Panc1 (cell line): ENCODE results near the gene ACOT12. TPM values are rescaled to one million over a fixed set of nuclear protein-coding genes. Genes with fewer than 3 reads are reported as not detected.

Experiments used
- ATAC-seq: fragments of 200-7000 bp; cut with Tn5 transposase; 2 replicates; pipeline ENCODE4 v1.9.1; 2020; ENCODE audit warnings: mild to moderate bottlenecking, moderate library complexity
- BruUV-seq: library from RNA; stranded (reverse); fragments of 400-500 nt; replicated peaks from 2 replicates; lab custom pipeline; 2021; lab: Mats Ljungman, UMichigan
- CTCF ChIA-PET: fragments of 300-600 bp; sonication (Branson Sonifier 250); formaldehyde crosslinking; loops from one replicate; lab custom pipeline; 2022; ENCODE audit warnings: antibody characterized with exemption; lab: Charles Lee
- POLR2A ChIA-PET: fragments of 300-600 bp; sonication (Branson Sonifier 250); formaldehyde crosslinking; loops from one replicate; lab custom pipeline; 2022; ENCODE audit warnings: antibody characterized with exemption; lab: Charles Lee
- DNase-seq: peaks from one replicate; pipeline ENCODE4 v3.0.0-alpha.2; 2010; ENCODE audit warnings: low read depth, low spot score
- H3K27ac ChIP-seq: 2 replicates; pipeline ENCODE4 v1.5.1; 2011; ENCODE audit warnings: mild to moderate bottlenecking, low read length, inconsistent platforms
- H3K27me3 ChIP-seq: fragments of 200-500 bp; sonication (Bioruptor generic); 2 replicates; pipeline ENCODE4 v1.6.0; 2014; ENCODE audit warnings: low read length, inconsistent platforms; ENCODE audit not compliant: control insufficient read depth, insufficient read depth
- H3K36me3 ChIP-seq: fragments of 200-500 bp; sonication (Bioruptor generic); 2 replicates; pipeline ENCODE4 v1.5.1; 2014; ENCODE audit warnings: inconsistent platforms, mild to moderate bottlenecking, low read length, moderate library complexity; ENCODE audit not compliant: control insufficient read depth, insufficient read depth
- H3K4me1 ChIP-seq: 2 replicates; pipeline ENCODE4 v1.5.1; 2011; ENCODE audit warnings: inconsistent platforms, mild to moderate bottlenecking, low read length, moderate library complexity; ENCODE audit not compliant: control insufficient read depth, insufficient read depth
- H3K4me3 ChIP-seq, 2 experiments: 2 replicates each; pipeline ENCODE4 v1.5.1; 2011 to 2012; ENCODE audit warnings: low read depth in 2 of 2, low read length in 2 of 2, mild to moderate bottlenecking in 2 of 2, inconsistent platforms in 1 of 2, moderate library complexity in 1 of 2
- H3K9me3 ChIP-seq: fragments of 200-500 bp; sonication (Bioruptor generic); 2 replicates; pipeline ENCODE4 v1.5.1; 2014; ENCODE audit warnings: low read depth, mild to moderate bottlenecking, inconsistent platforms, low read length, moderate library complexity; ENCODE audit not compliant: control insufficient read depth, insufficient read depth
- POLR2AphosphoS5 ChIP-seq: IDR thresholded peaks from 2 replicates; pipeline ENCODE4 v1.6.1; 2012; ENCODE audit warnings: mild to moderate bottlenecking, low read depth, low read length, moderate library complexity
- REST ChIP-seq, 2 experiments: IDR thresholded peaks; 2 replicates each; pipeline ENCODE4 v1.6.1; 2011 to 2012; ENCODE audit warnings: low read depth in 2 of 2, control low read depth in 1 of 2, low read length in 1 of 2, mild to moderate bottlenecking in 1 of 2, moderate library complexity in 1 of 2; ENCODE audit not compliant: insufficient read depth in 1 of 2
- SIN3A ChIP-seq: IDR thresholded peaks from 2 replicates; pipeline ENCODE4 v1.6.1; 2012; ENCODE audit warnings: low read depth, mild to moderate bottlenecking, low read length, moderate library complexity, borderline replicate concordance; ENCODE audit not compliant: insufficient read depth
- TCF7L2 ChIP-seq: IDR thresholded peaks from 2 replicates; pipeline ENCODE4 v1.6.1; 2011; ENCODE audit warnings: mild to moderate bottlenecking, low read depth, low read length, inconsistent platforms
- in situ Hi-C: cut with HindIII; loops from 2 replicates; pipeline ENCODE4 v1.10.0; 2016; ENCODE audit warnings: low sequenced_read_pairs, low pct_unique_long_range_greater_than_20kb
- intact Hi-C: fragments of 100-400 bp; cut with micrococcal nuclease; formaldehyde crosslinking; loops from one replicate; pipeline ENCODE4 v1.10.0; 2022; ENCODE audit not compliant: unreplicated experiment
- total RNA-seq: library from RNA; stranded (reverse); gene quantifications from one replicate; pipeline ENCODE4 v1.2.1, GENCODE V29; 2021; ENCODE audit not compliant: unreplicated experiment
- TF ChIP-seq, protein P1 (sequence below): fragments of 450-650 bp; IDR thresholded peaks from 2 replicates; pipeline ENCODE4 v1.5.1; 2017; ENCODE audit warnings: mild to moderate bottlenecking

Gene ACOT12
- total RNA-seq, 1 experiment from 2014 or later = 0.74 TPM

GRCh38 chr5:81286059-81286617, 107.8 kb downstream of the ACOT12 start:
- TF ChIP-seq TCF7L2 (no peak), REST (IDR thresholded peaks at IDR 0.05; ENCODE audit: insufficient read depth in 1 of 2, low read depth in 2 of 2, low read length in 1 of 2) (no peak), SIN3A (no peak), POLR2AphosphoS5 (no peak)
- TF ChIP-seq, protein P1, sequence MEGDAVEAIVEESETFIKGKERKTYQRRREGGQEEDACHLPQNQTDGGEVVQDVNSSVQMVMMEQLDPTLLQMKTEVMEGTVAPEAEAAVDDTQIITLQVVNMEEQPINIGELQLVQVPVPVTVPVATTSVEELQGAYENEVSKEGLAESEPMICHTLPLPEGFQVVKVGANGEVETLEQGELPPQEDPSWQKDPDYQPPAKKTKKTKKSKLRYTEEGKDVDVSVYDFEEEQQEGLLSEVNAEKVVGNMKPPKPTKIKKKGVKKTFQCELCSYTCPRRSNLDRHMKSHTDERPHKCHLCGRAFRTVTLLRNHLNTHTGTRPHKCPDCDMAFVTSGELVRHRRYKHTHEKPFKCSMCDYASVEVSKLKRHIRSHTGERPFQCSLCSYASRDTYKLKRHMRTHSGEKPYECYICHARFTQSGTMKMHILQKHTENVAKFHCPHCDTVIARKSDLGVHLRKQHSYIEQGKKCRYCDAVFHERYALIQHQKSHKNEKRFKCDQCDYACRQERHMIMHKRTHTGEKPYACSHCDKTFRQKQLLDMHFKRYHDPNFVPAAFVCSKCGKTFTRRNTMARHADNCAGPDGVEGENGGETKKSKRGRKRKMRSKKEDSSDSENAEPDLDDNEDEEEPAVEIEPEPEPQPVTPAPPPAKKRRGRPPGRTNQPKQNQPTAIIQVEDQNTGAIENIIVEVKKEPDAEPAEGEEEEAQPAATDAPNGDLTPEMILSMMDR = no peak
- ChIA-PET POLR2A (no interaction called here), CTCF (no interaction called here)
- no peak for DNase-seq
- no peak overlapping the region for H3K4me3 ChIP-seq
- no peaks in the 10 kb centered on the region for H3K36me3 ChIP-seq
- intact Hi-C loops (no loop called here), in situ Hi-C loops (no loop called here)
- BruUV-seq = no TSS peak
- ATAC-seq = no peak
- H3K4me1 ChIP-seq = no peaks in the 10 kb centered on the region
- H3K27me3 ChIP-seq = no peaks in the 10 kb centered on the region
- peaks cover 6% of the 10 kb centered on the region; the same call in 1 of the 2 replicates for H3K9me3 ChIP-seq
- H3K27ac ChIP-seq = no peak overlapping the region

DNA sequence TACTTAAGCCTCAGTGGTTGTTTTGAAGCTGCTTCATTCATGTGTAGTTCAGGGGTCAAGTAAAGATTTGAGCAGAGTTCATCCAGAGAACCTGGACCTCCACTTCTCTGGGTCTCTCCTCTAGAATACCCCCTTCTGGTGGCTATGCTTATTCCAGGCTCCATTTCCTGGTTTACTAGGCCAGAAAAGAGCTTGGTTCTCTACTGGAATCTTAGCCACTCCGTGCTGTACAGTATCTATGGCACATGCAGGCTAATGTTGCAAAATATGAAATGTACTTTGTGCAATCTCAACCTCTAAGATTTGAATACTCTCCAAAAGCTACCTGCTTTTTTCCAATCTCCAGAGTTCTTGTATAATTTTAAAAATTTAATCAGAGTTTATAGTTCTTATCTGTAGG, 110.0 kb downstream of the ACOT12 start:
- intact Hi-C loops (no loop called here), in situ Hi-C loops (no loop called here)
- POLR2A ChIA-PET = no interaction called here
- no peak for TF ChIP-seq SIN3A
- TF ChIP-seq POLR2AphosphoS5 = no peak
- TF ChIP-seq TCF7L2 = no peak
- TF ChIP-seq, protein P1 = no peak; the same call in 1 of the 2 replicates
- TF ChIP-seq REST (IDR thresholded peaks at IDR 0.05; ENCODE audit: insufficient read depth in 1 of 2, low read depth in 2 of 2, low read length in 1 of 2) = no peak
- Histone ChIP-seq H3K4me1 (no peaks in the 10 kb centered on the region), H3K9me3 (peaks cover 6% of the 10 kb centered on the region; the same call in 1 of the 2 replicates), H3K4me3 (no peak overlapping the region), H3K27me3 (no peaks in the 10 kb centered on the region), H3K27ac (no peak overlapping the region), H3K36me3 (no peaks in the 10 kb centered on the region)
- no peak for ATAC-seq
- no TSS peak for BruUV-seq
- CTCF ChIA-PET = no interaction called here
- DNase-seq = no peak

Other genes starting within 250 kb of the ACOT12 start
- not detected for gene CKMT2, start 160.8 kb downstream of the ACOT12 start, total RNA-seq
- gene ZCCHC9, start 92.5 kb downstream of the ACOT12 start, total RNA-seq = 41.5 TPM